Pons (tissue), 1 donor: ENCODE measurements around the gene CEMIP2.

ENCODE experiments used
- DNase-seq: peaks from one replicate; pipeline ENCODE4 v3.0.0-alpha.2; 2016; ENCODE audit warnings: low spot score

The CEMIP2 gene

DNA sequence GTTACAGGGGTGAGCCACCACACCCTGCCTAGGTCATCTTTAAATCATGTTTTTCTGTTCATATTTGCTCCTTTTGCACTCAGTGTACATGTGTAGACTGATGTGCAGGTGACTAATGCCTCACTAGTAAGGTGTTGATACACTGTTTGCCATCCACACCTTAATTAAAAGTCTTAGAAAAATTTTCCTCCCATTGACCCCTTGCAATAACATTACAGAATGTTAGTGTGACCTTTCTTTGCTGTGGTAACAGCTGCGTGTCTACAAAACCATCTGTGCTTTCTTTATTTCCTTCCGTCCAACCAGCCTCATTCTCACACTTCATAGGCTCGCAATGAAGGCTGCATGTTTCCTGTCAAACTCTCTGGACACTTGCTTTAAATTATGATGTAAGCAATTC, 6.6 kb upstream of the CEMIP2 start:
- DNase-seq, result no peak

GRCh38 chr9:71772726-71773125, 4.4 kb upstream of the CEMIP2 start:
- DNase-seq, result no peak

- no peak for DNase-seq
These were observed 1.9 kb upstream of the CEMIP2 start for GRCh38 chr9:71770170-71770569.

DNA sequence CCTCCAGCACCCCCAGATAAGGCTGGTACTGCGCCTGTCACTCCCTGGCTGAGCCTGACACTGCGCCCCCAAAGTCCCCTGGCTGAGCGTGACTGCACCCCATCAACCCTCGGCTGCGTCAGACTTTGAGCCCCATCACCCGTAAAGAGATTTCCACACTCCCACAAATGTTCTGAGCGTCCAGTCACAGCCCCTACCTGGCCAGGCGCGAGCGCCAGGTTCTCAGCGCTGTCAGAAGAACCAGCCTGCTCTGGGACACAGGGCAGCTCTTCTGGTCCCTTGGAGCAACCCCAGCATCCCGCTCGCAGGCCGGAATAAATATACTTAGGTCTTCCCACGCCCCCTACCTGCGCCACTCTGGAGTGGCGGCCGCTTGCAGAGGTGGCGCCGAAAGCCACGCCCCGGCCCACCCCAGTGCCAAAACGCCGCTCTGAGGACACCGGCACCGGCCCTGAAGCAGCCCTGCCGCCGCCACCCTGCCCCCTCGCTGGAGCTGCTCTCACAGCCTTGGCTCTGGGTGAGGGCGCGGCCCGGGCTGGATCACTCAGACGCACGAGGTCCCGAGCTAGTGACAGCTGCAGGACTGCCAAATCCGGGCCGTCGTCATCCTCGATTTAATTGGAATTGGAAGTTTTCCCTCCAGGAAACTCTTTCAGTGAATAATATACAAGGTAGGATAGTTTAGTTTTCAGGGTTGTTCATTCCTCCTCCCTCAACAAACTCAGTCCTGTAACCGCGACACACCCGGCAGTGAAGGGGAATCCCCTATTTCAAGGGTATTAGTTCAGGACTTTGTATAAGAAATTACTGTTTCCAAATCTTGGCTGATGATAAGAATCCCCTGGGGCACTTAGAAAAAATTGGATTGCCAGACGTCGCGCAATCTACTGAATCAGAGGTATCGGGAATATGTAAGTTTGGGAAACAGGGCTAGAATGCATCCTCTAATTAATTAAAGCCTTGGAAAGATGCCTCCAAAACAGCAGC, 1.2 kb upstream of the CEMIP2 start:
- peak; percentile 41 for DNase-seq

- no peak for DNase-seq
These were observed 464 bp downstream of the CEMIP2 start for GRCh38 chr9:71767776-71768321.

GRCh38 chr9:71767163-71767775, 1.0 kb downstream of the CEMIP2 start:
- DNase-seq, result no peak

- no peak for DNase-seq
These were observed 1.6 kb downstream of the CEMIP2 start for GRCh38 chr9:71766663-71767062.

DNA sequence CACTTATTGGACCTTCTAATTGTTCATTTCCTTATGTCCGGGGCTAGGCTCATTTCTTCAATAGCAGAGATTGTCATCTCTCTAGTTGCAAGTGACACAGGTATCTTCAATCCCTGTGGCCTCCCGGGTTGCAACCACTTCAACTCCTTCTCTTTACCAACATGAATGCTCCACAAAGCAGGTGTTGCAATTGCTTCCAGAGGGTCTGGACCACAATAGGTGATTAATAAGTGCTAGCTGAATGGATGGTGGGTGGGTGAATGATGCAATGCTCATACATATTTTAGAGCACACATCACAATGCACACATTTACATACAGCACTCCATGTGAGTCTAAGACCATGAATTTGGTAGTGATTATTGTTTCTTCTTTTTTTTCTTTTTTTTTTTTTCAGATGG, 2.6 kb downstream of the CEMIP2 start:
- no peak for DNase-seq

DNA sequence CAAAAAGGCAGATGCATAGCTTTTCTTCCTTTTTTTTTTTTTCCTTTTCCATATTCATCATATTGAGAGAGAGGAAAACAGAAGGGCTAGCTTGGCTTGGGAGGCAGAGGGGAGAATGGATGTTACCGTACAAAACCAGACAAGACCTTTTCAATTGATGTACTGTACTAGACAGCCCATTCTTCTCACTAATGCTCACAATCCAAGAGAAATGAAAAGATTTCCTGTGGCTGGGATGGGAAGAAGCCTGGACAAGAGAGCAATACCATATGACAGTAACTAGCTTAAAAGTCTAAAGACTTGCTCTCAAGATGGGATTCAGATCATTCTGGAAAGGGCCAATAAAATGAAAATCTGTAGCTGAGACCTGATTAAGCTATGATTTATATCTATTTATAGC, 3.4 kb downstream of the CEMIP2 start:
- DNase-seq, result no peak

DNA sequence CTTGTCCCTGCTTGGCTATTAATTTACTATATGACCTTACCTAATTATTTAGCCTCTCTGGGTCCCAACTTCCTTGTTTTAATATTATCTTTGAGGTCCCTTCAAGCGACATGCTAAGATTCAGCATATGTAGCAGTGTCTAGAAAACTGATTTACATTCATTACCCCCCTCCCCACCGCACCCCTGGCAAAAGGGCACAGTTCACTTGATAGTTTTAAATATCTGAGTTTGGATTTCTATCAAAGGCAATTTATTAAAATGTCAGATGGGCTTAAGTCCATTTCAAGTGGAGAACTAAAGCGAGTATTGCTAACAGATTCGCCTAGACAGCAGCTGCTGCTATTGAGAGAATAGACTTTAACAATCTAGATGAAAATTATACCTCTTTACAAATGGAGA, 3.9 kb downstream of the CEMIP2 start:
- DNase-seq, result no peak

GRCh38 chr9:71763832-71764231, 4.5 kb downstream of the CEMIP2 start:
- no peak for DNase-seq

DNA sequence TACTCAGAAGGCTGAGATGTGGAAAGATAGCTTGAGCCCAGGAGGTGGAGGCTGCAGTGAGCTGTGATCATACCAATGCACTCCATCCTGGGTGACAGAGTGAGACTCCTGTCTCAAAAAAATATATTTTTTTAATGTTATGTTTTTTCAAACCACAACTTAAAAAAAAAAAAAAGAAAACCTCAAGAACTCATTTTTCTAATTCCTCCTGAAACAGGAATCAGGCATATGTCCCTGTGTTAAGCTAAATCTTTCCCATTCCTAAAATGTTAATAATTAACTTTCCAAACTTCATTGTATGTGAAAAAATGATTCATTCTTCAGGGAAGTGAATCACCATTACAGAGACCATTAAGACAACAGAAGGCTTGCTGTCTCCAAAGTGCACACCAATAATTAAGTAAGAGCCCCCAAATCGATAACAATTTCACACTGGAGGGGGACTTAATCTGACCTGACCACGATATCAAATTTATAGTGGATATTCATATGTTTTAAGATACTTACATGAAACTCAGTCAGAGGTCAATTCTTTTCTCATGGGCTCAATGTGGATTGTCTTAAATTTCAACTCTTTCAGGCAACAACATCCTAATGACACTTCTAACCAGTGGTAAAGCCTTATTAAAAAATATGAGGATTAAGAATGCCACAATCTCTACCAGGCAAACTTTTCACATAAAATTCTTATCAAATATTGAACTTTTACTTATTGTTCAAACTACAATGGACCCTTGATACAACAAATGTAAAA, 5.2 kb downstream of the CEMIP2 start:
- no peak for DNase-seq

DNA sequence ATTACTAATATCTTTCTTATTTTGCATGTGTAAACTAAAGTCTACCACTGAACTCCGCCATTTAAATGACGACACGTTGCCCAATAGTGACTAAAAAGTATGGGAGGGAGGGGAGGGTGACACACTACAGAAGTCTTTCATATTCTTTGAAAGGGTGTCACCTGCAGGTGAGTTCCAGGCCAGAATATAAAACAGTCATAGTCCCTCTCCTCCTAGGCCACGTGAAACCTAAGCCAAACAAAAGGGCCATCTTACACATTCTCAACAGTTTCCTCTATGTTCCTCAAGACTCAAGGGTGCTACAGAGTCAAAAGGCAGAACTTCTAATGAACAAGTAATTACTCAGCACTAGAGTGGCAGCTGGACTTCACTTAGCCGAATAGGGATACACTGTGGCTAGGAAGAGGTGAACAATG, 6.4 kb downstream of the CEMIP2 start:
- no peak for DNase-seq

- DNase-seq, result peak; percentile 29
These were observed 7.4 kb downstream of the CEMIP2 start for GRCh38 chr9:71760901-71761300.

GRCh38 chr9:71758785-71759184, 9.5 kb downstream of the CEMIP2 start:
- no peak for DNase-seq

- no peak for DNase-seq
These were observed 10.0 kb downstream of the CEMIP2 start for GRCh38 chr9:71758277-71758676.

DNA sequence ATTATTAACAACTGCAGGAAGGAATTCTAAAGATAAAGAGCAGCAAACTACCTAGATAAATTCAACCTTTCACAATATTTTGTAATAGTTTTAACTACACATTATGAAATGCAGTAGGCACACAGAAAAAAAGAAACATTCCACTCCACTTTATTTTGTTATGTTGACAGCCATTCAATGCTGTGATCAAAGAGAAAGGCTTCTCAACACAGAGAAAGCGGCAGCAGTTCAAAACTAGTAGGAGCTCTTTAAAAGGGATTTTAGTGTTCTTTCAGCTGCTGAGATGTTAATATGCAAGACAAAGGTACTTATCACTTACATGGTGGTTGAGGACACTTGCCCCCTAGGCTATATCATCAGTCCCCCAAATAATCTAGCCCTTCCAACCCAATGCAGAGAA, 11.6 kb downstream of the CEMIP2 start:
- no peak for DNase-seq

GRCh38 chr9:71755869-71756268, 12.4 kb downstream of the CEMIP2 start:
- no peak for DNase-seq

DNA sequence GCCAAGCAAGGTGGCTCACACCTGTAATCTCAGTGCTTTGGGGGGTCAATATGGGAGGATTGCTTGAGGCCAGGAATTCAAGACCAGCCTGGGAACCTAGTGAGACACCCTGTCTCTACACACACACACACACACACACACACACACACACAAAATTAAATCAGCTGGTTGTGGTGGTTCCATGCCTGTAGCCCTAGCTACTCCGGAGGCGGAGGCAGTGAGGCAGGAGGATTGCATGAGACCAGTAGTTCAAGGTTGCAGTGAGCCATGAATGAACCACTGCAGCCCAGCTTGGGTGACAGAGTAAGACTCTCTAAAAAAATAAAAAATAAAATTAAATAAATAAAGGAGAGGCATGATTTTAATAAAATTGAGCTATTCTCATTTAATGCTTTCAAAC, 13.1 kb downstream of the CEMIP2 start:
- no peak for DNase-seq

- no peak for DNase-seq
These were observed 14.2 kb downstream of the CEMIP2 start for GRCh38 chr9:71754151-71754550.

GRCh38 chr9:71752928-71753327, 15.4 kb downstream of the CEMIP2 start:
- no peak for DNase-seq

GRCh38 chr9:71752352-71752751, 16.0 kb downstream of the CEMIP2 start:
- no peak for DNase-seq
